Mucosa of gallbladder (tissue), 1 donor: ENCODE measurements around the gene APCDD1. TPM values are rescaled to one million over a fixed set of nuclear protein-coding genes. Genes with fewer than 3 reads are reported as not detected.

Source experiments
- DNase-seq: peaks from one replicate; pipeline ENCODE4 v3.0.0-alpha.2; 2020; ENCODE audit warnings: low spot score
- total RNA-seq: library from RNA; stranded (reverse); gene quantifications from one replicate; pipeline ENCODE4 v1.2.1, GENCODE V29; 2021
- donor health status: DM: no; HTN: no; CAD: no.

APCDD1 gene
- total RNA-seq, 1 donor from 2014 or later = 170 TPM

DNA sequence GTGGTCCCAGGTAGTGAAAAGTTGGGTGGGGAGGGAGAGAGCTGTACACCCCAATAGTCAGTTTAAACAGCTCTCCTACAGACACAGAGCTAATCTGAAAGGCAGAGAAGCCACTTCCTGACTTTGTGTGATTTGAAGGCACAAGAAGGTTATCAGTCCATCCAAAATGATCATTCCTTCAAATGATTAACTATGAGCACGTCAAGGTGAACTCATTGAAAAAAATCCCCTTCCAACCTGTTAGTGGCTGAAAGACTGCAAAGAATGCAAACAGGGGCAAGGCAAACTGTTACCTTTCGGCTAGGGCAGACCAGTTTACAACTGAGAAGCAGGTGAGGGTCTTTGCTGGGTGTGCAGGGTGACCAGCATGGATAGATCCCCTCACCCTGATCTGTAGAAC lies 22.8 kb upstream of the APCDD1 start:
- no peak for DNase-seq

GRCh38 chr18:10432781-10433180 lies 21.7 kb upstream of the APCDD1 start:
- DNase-seq = no peak

DNA sequence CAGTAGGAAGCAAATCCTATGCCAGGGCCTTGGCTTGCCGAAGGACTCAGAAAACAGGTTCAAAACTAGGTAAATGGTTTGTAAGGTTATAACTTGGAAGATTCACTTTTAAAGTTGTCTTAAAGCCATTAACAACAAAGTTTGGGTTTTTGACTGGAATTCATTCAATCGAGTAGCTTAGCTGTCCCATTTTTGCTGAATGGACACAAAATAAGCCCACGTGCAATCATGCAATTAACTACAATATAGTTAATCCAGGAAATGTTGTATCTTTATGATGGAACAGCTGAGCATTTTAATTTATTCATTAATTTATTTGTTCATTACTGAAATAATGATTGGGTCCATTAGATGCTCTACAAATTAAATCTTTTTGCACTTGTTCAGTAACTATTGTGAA lies 18.3 kb upstream of the APCDD1 start:
- no peak for DNase-seq

- DNase-seq = no peak
Measured at GRCh38 chr18:10437837-10438236, 16.6 kb upstream of the APCDD1 start.

DNA sequence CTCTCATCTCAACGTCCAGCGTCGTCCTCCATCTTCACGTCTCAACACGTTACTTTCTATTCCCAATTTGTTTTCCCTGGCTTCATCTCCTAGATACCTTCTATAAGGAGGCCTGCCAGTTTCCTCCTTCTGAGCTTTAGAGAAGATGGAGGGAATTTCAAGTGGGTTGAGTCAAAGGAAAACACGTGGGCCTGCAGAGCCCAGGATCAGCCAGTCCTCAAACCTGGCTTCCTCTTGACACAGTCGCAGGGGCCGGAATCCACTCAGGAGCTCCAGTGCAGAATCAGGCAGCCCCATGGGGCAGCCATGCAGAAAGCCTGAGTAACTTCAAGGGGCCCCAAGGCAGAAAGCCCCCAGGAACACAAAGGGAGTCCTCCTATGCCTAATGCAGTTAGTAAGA lies 14.5 kb upstream of the APCDD1 start:
- no peak for DNase-seq

DNA sequence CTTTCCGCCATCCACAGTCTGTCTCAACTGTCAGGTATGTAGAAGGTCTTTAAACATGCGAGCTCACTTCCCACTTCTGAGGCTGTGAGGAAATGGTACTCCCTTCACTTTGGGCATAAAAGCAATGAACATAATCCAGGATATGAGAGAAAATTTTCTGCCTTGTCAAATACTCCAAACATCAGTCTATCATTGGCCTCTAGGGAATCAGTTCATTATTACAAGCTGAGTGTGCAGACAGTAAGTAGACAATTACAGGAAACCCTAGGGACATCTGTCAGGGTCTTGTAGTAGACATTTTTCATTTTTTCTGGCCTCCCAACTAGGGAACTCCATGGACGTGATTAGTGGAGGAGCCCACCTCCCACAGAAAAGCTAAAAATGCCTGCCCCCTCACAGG lies 13.6 kb upstream of the APCDD1 start:
- no peak for DNase-seq

DNA sequence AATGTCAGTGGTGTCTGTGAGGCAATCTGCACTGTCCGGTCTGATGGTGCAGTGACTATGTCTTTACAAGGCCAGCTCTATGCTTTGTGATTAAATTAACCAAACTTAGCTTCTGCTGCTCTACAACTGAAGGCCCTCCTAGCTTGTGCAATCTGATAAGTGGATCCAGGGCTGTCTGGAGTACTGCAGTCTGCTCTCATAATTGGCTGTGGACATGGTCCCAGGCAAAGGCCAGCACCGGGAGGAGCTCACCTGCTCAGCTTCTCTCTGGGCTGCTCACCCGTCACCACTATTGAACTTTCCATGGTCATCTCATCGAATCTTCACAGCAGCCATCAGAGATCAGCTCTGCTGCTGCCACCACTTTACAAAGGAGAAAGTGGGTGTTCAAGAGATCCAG lies 13.0 kb upstream of the APCDD1 start:
- DNase-seq = no peak

- no peak for DNase-seq
Measured at GRCh38 chr18:10442551-10442971, 11.9 kb upstream of the APCDD1 start.

DNA sequence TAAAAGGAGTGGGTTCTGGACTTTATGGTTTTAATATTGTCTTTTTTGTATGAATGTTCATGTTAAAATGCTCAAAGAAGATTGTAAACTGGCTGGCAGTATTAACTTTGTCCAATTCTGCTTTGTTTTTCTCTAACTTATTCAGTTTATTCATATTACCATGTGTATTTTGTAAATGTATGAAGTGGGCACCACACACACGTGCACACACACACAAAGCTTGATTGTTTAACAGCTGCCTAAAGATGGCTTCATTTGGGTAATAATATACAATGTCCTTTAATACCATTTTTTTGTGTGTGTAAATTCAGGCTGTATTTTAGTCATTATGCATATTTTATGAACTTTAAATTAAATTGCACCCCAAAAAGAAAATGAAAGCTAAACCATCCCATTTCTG lies 11.4 kb upstream of the APCDD1 start:
- no peak for DNase-seq

GRCh38 chr18:10444314-10445006 lies 10.0 kb upstream of the APCDD1 start:
- DNase-seq = no peak

DNA sequence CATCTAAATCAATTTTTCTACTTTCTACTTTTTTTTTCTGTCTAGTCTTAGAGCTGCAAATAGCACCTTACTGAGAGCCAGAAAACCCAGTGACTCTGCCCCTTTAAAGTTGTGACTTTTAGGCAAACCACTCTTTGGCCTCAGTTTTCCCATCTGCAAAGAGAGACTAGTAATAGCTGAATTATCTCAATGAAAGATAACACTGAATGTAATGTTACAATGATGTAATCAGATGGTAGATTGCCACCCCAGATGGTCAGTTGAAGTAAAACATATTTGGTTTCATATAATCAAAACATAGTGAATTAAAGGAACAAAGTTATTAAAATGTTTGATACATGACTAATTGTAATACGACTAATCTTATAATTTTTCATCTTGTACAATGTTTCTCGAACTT lies 5.0 kb upstream of the APCDD1 start:
- no peak for DNase-seq

GRCh38 chr18:10450986-10451385 lies 3.4 kb upstream of the APCDD1 start:
- DNase-seq = no peak

DNA sequence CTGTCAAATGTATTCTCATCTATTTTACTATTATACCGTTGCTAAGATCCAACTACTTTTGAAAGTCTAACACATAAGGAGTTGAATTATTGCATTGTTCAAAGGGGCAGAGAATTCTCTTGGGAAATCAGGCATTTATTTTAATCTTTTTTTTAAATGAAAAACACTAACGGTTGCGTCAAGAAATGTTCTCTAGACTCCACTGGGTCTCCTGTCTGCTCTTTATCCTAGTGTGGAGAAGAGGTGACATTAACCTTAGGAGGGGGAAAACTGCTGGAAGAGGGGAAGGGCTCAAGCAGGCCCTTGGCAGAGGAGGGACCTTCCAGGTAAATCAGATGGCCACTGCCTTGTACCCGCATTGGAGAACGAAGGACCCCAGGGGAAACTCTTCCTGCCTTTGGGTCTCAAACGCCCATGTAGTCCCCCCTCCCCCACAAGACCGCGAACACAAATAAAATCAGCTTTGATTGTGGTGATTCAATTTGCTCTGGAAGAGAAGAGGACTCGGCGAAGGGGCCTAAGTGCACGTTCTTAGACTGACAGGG lies 1.1 kb upstream of the APCDD1 start:
- no peak for DNase-seq

DNA sequence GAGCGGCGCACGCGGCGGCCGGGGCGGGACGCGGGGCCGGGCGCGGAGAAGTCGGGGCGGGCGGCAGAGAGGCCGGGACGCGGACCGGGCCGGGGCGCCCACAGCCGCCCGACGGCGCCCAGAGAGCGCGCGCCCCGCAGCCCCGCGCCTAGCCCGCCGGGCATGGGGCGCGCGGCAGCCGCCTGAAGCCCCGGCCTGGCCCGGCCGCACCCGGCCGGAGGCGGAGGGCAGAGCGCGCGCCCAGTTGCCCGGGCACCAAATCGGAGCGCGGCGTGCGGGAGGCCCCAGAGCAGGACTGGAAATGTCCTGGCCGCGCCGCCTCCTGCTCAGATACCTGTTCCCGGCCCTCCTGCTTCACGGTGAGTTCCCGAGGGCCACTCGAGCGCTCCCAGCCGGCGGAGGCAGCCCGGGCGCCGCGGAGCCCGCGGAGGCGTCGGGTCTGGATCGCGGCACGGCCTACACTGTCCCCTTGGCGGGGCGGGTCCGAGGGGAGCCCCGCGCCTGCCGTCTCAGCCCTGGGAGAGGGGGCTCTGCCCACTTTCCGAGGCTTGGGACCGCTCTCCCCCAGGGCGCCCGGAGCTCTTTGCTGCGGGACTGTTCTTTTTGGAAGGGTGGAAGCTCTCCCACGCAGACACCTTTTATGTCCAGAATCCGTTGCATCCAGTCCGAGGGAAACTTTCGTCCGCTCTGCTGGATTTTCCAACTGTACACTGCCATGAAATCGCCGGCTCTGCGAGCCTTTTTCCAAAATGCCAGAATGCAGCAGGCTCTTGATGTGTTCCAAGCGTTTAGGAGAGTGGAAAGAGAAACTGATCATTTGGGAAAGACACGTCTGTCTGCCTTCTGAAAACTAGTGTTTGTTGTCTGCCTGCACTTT lies 484 bp downstream of the APCDD1 start:
- no peak for DNase-seq

DNA sequence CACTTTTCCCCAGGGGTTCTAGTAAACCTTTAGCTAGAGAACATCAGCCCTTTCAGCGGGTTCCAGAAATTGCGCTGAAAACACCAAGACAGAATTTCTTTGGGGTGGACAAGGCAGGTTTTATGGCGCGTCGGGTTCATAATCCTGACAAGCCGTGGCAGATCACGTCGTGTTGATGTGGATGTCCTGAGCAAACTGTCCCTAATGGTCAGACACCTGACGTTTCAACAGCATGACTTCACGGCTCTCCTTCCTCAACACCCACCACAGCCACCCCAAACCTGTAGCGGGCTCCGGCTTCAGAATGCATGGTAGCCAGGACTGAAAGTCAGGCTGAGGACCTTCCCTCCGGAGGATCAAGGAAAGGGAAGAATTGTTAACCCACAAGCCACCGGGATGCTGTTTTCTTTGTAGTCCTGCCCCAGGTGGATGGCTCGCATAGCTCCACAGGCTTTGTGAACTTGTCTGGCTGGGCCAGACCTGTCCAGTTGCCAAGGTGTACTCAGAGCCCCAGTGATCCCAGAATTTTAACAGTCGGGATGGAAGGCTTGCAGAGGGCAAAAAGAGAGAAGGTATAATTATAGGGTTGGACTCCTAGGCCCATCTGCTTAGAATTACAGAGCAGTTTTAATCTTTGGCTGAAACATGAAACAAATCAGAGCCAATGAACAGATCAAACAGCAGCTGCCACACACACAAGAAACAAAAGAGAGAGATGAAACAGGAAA lies 1.5 kb downstream of the APCDD1 start:
- DNase-seq = no peak

DNA sequence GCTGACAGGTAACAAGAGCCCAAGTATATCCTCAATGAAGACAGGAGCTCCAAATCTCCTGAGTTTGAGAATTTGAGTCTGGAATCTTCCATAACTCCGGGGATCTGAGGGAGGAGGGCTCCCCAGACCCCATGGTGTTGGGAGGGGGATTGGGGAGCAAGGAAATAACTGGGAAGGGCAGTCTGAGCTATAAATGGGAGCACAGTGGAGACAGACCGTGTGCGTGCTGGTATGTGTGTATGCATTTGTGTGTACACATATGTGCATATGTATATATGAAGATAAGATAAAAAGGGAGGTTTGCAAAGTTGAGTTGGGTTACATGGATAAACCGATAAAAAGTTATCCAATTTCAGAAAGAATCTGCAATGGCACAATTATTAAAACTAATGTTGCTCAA lies 2.3 kb downstream of the APCDD1 start:
- no peak for DNase-seq

- DNase-seq = no peak
Measured at GRCh38 chr18:10457128-10457527, 2.7 kb downstream of the APCDD1 start.

- DNase-seq = no peak
Measured at GRCh38 chr18:10457767-10458166, 3.3 kb downstream of the APCDD1 start.

DNA sequence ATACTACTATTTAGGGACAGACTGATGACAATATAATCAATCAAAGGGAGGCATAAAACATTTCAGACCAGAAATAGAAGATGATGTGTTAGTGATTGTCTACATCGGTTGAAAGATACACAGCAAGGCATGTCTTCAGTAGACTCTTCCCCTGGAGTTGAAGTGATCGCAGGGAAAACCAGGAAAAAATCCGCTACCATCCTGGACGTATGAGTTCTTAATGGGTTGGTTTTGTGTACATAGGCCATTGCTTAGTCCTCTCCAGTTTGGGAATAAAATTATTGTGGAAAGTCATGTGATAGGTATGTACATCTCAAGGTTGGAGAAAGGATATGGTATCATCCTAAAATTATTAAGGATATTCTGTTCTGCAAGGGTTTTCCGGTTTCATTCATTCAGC lies 4.3 kb downstream of the APCDD1 start:
- no peak for DNase-seq

DNA sequence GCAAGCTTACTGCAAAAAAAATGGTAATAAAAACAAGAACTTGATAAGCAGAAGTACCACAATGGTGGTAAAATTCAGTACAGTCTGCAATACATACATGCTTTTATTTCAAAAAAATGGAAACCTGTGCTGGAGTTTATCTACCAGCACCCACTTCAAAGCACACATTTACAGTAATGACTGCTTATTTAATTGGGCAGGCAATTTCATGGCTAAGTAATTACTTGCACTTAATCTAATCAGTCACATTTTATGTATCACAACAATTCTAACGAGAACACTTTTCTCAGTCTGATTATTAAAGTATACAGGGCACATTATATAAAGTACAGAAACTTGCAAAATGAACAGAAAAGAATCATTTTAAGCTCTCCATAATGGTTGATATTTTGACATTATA lies 5.2 kb downstream of the APCDD1 start:
- DNase-seq = no peak

GRCh38 chr18:10460414-10461018 lies 6.1 kb downstream of the APCDD1 start:
- no peak for DNase-seq

DNA sequence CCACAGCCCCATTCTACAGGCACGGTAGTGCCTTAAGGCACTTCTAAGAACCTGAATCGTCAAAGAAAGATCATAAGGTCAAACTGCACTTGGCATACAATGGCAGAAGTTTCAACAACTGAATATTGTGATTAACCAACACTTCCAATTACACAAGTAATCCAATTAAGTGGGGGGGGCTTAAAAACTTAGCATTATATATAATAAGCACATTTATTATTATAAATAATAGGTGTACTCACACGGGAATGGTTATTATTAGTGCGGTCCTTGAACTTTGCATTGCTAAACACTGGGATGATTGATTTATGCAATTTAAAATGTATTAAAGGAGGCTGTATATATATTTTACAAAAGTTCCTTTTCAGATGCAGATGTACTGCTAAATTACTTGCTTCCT lies 7.6 kb downstream of the APCDD1 start:
- DNase-seq = no peak
